Stimulated activated CD4-positive, alpha-beta T cell treated with anti-CD3 and anti-CD28 coated beads, Interleukin-1b, Interleukin-23, amount 100 ng/mL, for 48 hours (primary cell): Measurements from ENCODE around the gene DNHD1.

Source experiments
- DNase-seq: peaks from one replicate; pipeline ENCODE4 v3.0.0-alpha.2; 2020

DNHD1 gene

GRCh38 chr11:6614446-6614845 is 117.4 kb downstream of the DNHD1 start:
- DNase-seq: no peak

- no peak for DNase-seq
Measured at GRCh38 chr11:6615046-6615445, 118.0 kb downstream of the DNHD1 start.

- DNase-seq: no peak
Measured at GRCh38 chr11:6615882-6616585, 119.0 kb downstream of the DNHD1 start.

GRCh38 chr11:6616596-6617250 is 119.6 kb downstream of the DNHD1 start:
- DNase-seq: no peak

- no peak for DNase-seq
Measured at GRCh38 chr11:6617315-6617781, 120.3 kb downstream of the DNHD1 start.

GRCh38 chr11:6618117-6619003 is 121.3 kb downstream of the DNHD1 start:
- DNase-seq: peak; percentile 71

GRCh38 chr11:6619004-6619745 is 122.1 kb downstream of the DNHD1 start, which contains the start of gene TPP1:
TSS of gene TPP1 (minus strand) at chr11:6619422. CDS start at chr11:6619400, 22 bp downstream.
- DNase-seq: peak; percentile 86

GRCh38 chr11:6620636-6621035 is 123.6 kb downstream of the DNHD1 start:
- DNase-seq: no peak
